IPS DF 4.7 (cell line): ENCODE results near the gene ADD1.
"Not testable (repeated sequence)": the region's sequence is repeated elsewhere in the genome, so short reads cannot be mapped to it uniquely, and the experiment has no call there.

Experiments
- DNase-seq: peaks from one replicate; pipeline ENCODE4 v3.0.0-alpha.2; 2013; ENCODE audit warnings: low spot score; ENCODE audit errors: extremely low read depth

ADD1 gene

GRCh38 chr4:2933566-2934076 lies 90.0 kb downstream of the ADD1 start:
- DNase-seq: no peak

GRCh38 chr4:2934077-2934812 lies 90.6 kb downstream of the ADD1 start:
- DNase-seq: no peak

GRCh38 chr4:2934813-2935761 lies 91.4 kb downstream of the ADD1 start:
- DNase-seq: no peak

GRCh38 chr4:2935762-2936743 lies 92.4 kb downstream of the ADD1 start:
- no peak for DNase-seq

- no peak for DNase-seq
These were observed 93.1 kb downstream of the ADD1 start for GRCh38 chr4:2936773-2937145.

- DNase-seq: no peak
These were observed 93.7 kb downstream of the ADD1 start for GRCh38 chr4:2937146-2937857.

- DNase-seq: no peak
These were observed 94.3 kb downstream of the ADD1 start for GRCh38 chr4:2937986-2938385.

DNA sequence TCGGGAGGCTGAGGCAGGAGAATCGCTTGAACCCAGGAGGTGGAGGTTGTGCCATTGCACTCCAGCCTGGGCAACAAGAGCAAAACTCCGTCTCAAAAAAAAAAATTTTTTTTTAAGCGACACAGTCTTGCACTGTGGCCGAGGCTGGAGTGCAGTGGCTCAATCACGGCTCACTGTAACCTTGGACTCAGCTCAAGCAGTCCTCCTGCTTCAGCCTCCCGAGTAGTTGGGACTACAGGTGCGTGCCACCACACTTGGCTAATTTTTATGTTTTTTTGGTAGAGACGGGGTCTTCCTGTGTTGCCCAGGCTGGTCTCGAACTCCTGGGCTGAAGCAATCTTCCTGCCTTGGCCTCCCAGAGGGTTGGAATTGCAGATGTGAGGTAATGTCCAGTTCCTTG lies 94.8 kb downstream of the ADD1 start:
- DNase-seq: not testable (repeated sequence)

DNA sequence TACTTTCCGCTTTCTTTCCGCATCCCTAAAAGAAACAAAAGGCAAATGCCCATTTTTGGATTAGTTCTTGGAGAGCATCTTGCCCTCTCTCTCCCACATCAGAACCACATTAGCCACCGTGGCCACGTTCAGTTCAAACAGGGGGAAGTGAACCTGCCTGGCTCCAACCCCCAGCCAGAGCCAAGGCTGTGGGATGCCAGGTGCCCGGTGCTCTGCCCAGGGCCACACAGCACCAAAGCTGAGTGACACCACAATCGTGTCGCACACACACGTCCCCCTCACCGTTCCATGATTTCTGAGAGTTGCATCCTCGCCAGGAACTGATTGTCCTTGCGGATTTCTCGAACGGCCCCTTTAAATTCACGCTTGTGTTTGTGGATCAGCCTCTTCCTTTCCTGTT lies 95.3 kb downstream of the ADD1 start:
- DNase-seq: no peak

DNA sequence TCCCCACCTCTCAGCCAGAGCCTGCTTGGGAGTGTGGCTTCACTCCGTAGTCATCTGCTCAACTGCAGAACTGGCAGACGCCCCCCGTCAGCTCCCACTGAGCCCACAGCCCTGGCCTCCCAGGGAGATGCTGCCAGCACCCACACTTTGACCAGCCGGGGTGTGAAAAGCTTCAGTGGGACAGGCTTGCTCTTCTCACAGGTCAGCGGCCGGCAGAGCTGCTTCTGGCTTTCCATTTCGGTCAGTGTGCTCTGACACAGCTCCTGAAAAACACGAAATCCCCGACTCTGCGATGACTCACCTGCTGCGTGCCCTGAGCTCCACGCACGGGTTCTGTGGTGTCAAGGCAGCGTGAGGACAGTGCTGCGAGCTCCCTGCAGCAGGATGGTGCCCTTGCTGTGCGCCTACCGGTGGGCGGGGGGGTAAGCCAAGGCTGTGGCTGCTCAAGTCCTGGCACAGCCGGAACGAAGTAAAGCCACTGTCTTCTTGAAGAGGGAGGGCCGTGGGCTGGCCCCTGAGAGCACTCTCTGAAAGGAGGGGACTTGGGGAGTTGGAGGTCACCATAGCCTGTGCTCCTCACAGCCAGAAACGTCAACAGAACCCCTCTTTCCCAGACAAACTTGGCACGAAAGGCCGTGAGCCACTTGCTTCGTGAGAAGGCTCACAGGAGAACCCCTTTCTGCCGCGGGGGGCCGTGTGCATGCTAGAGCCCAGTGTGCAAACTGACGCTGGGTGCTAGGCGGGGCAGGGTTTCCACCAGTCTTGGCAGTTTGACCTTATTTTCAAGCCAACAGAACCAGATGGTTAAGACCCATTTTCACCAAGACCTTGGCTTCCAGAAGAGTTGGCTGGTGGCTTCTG lies 96.0 kb downstream of the ADD1 start:
- no peak for DNase-seq

- DNase-seq: no peak
These were observed 96.9 kb downstream of the ADD1 start for GRCh38 chr4:2940267-2941137.

- DNase-seq: no peak
These were observed 97.7 kb downstream of the ADD1 start for GRCh38 chr4:2941138-2942036.

GRCh38 chr4:2942037-2942531 lies 98.4 kb downstream of the ADD1 start:
- DNase-seq: no peak

DNA sequence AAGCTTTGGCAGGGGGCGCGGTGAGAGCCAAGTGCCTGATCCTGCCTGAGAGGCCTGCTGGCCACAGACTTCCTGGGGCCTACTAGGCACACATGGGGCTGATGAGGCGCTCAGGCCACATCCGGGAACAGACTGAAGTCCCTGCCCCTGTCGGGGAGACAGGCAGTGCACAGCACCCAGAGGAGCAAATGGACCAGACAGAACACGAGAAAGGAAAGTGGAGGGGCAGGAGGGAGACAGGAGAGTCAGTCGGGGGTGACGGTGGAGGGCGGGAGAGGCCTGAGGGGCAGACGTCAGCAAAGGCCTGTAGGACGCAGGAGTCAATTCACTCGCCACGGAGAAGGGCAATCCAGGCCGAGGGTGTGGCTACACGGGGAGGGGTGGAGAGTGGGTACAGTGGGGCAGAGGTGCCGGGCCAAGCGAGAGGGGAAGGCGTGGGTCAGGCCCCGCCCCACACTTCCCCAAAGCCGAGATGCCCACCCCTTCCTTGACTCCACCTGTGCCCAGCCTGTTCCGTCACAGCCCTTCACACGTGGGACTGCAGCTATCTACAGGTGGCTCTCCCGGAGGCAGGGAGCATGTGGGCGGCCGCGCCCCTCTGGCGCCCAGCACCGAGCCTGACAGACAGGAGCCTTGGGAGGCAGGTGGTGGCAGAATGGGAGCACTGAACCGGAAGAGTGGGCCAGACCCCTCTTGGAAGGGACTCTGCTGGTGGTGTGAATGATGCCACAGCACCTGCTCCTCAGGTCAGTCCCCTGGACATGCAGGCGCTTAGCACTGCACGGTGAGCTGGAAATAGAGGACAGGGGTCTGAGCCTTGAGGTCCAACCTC lies 99.1 kb downstream of the ADD1 start:
- DNase-seq: no peak

GRCh38 chr4:2943364-2944090 lies 99.9 kb downstream of the ADD1 start:
- no peak for DNase-seq

DNA sequence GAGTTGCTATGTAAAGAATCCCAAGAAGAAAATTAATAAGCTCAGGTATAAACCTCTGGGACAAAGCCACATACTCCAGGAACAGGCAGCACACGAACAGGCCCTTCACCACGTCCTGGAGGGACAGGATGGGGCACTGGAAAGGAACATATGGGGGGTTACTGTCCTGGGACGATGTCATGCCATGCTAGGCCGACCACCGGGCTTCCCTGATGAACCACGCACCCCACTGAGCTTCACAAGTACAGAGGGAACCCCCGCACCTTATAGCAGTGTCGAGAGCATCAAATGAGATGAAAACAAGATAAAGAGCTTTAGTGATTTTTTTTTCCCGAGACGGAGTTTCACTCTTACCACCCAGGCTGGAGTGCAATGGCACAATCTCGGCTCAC lies 100.4 kb downstream of the ADD1 start:
- no peak for DNase-seq
